Thoracic aorta (tissue), 2 donors: ENCODE measurements around the gene NARS2. TPM values are rescaled to one million over a fixed set of nuclear protein-coding genes. Genes with fewer than 3 reads are reported as not detected.
"Not testable (repeated sequence)": the region's sequence is repeated elsewhere in the genome, so short reads cannot be mapped to it uniquely, and the experiment has no call there.

ENCODE experiments used
- ATAC-seq: fragments of 150-250 bp; one replicate; pipeline ENCODE4 v1.8.0; 2017; ENCODE audit warnings: low read depth; ENCODE audit not compliant: insufficient number of reproducible peaks, low FRiP score
- DNase-seq: peaks from one replicate; pipeline ENCODE4 v3.0.0-alpha.2; 2020; ENCODE audit warnings: low spot score
- H3K27ac ChIP-seq, 2 donors: fragments of 200-600 bp; sonication (generic); 1 replicate in 1 of 2; 2 replicates in 1 of 2; pipeline ENCODE4 v1.5.1; 2016; ENCODE audit warnings: mild to moderate bottlenecking in 2 of 2, moderate library complexity in 2 of 2
- H3K27me3 ChIP-seq: fragments of 200-600 bp; sonication (generic); replicated peaks from 2 replicates; pipeline ENCODE4 v1.6.0; 2016; ENCODE audit warnings: mild to moderate bottlenecking; ENCODE audit not compliant: insufficient read depth
- H3K36me3 ChIP-seq: fragments of 200-600 bp; sonication (generic); one replicate; pipeline ENCODE4 v1.5.1; 2016
- H3K4me1 ChIP-seq, 2 donors: fragments of 200-600 bp; sonication (generic); 1 replicate in 1 of 2; 2 replicates in 1 of 2; pipeline versions ENCODE4 v1.5.1 to v1.6.0; 2016; ENCODE audit warnings: low read depth in 2 of 2, mild to moderate bottlenecking in 1 of 2; ENCODE audit not compliant: control insufficient read depth in 1 of 2
- H3K4me3 ChIP-seq: fragments of 200-600 bp; sonication (generic); 2 replicates; pipeline ENCODE4 v1.5.1; 2016; ENCODE audit warnings: mild to moderate bottlenecking
- H3K9me3 ChIP-seq: fragments of 200-600 bp; sonication (generic); 2 replicates; pipeline ENCODE4 v1.5.1; 2016
- total RNA-seq, 2 donors: library from RNA; depleted of rRNA; stranded (reverse); fragments of >200 nt; gene quantifications; one replicate each; pipeline versions ENCODE4 v1.1.0 to v1.2.3, GENCODE V29; 2016
- TF ChIP-seq, protein P1 (sequence below): fragments of 200-600 bp; sonication (generic); IDR thresholded peaks from one replicate; pipeline ENCODE4 v1.5.1; 2019; ENCODE audit warnings: antibody characterized with exemption

The NARS2 gene
- total RNA-seq, 2 donors from 2014 or later, result 5.6 to 9.2 TPM

DNA sequence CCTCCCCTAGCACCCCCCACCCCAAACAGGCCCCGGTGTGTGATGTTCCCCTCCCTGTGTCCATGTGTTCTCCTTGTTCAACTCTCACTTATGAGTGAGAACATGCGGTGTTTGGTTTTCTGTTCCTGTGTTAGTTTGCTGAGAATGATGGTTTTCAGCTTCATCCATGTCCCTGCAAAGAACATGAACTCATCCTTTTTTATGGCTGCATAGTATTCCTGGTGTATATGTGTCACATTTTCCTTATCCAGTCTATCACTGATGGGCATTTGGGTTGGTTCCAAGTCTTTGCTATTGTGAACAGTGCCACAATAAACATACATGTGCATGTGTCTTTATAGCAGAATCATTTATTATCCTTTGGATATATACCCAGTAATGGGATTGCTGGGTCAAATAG lies 22.9 kb upstream of the NARS2 start:
- not testable (repeated sequence) for DNase-seq, H3K27me3 ChIP-seq, ATAC-seq, H3K9me3 ChIP-seq, H3K4me1 ChIP-seq, H3K27ac ChIP-seq, H3K4me3 ChIP-seq, H3K36me3 ChIP-seq

DNA sequence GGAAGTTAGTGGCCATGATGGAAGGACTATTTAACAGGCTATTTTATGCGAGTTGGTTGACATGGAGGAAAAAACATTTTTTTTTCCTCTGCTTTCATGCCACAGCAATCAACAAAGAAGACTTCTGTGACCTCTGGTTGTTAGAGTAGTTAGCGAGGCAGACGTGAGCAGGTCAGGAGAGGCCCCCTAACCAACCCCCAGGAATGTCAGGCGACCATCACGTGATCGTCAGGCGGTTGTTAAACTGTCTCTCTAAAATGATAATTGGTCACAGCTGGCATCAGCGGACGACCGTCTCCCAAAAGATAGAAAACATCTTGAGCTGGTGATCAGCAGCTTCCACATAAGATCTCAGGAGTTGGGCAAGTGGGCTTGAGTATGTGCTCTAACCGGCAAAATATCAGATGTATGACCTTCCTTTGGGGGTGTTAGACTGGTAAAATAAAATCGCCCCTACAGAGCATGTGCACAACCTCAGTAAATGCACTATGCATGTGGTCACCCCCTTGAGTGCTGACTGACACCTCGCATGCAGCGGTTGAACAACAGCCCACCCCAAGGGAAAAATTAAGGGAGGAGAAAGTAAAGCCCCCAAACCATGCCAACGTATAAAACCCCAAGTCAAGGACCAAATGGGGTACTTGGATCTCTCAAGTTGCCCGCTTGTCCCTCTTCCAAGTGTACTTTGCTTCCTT lies 20.9 kb upstream of the NARS2 start:
- H3K27ac ChIP-seq, result no peak overlapping the region
- H3K4me1 ChIP-seq, result no peaks in the 10 kb centered on the region
- H3K9me3 ChIP-seq, result no peaks in the 10 kb centered on the region
- no peaks in the 10 kb centered on the region for H3K27me3 ChIP-seq
- no peak for DNase-seq
- H3K4me3 ChIP-seq, result no peak overlapping the region
- ATAC-seq, result no peak
- TF ChIP-seq, protein P1, sequence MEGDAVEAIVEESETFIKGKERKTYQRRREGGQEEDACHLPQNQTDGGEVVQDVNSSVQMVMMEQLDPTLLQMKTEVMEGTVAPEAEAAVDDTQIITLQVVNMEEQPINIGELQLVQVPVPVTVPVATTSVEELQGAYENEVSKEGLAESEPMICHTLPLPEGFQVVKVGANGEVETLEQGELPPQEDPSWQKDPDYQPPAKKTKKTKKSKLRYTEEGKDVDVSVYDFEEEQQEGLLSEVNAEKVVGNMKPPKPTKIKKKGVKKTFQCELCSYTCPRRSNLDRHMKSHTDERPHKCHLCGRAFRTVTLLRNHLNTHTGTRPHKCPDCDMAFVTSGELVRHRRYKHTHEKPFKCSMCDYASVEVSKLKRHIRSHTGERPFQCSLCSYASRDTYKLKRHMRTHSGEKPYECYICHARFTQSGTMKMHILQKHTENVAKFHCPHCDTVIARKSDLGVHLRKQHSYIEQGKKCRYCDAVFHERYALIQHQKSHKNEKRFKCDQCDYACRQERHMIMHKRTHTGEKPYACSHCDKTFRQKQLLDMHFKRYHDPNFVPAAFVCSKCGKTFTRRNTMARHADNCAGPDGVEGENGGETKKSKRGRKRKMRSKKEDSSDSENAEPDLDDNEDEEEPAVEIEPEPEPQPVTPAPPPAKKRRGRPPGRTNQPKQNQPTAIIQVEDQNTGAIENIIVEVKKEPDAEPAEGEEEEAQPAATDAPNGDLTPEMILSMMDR, result no peak
- H3K36me3 ChIP-seq, result no peaks in the 10 kb centered on the region

DNA sequence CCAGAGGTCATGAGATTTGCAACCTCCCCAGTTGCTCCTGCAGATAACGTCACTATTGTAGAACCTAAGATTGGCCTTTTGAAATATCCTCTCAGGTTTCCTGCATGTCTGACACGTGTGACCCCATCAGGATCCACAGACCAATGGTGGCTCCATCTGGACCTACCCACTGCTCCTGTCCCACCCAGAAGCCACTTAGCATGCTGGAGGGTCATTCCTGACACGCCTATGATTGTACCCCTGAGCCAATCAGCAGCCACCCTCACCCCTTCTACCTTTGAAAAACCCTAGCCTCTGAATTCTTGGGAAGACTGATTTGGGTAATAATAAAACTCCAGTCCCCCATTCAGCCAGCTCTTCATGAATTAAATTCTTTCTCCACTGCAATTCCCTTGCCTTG lies 20.1 kb upstream of the NARS2 start:
- no peaks in the 10 kb centered on the region for H3K9me3 ChIP-seq
- ATAC-seq, result no peak
- TF ChIP-seq, protein P1, result no peak
- H3K27me3 ChIP-seq, result no peaks in the 10 kb centered on the region
- H3K36me3 ChIP-seq, result no peaks in the 10 kb centered on the region
- no peak overlapping the region for H3K27ac ChIP-seq
- no peak for DNase-seq
- H3K4me1 ChIP-seq, result no peaks in the 10 kb centered on the region
- no peak overlapping the region for H3K4me3 ChIP-seq

DNA sequence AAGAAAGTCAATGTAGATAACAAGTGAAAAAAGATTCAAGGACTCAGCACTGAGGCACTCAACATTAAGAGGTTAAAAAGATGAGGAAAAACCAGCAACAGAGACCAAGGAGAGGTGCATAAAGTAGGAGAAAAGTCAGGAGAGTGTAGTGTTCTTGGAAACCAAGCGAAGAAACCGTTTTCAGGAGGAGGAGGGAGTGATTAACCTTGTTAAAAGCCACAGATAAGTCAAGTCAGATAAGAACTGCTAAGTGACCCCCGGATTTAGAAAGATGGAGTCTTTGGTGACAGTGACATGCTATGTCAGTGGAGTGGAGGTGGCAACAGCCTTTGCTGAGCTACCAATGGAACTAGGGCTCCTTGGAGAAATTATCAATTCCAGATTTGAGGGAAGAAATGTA lies 13.9 kb upstream of the NARS2 start:
- Histone ChIP-seq H3K4me1 (no peaks in the 10 kb centered on the region), H3K4me3 (no peak overlapping the region), H3K27ac (no peak overlapping the region), H3K36me3 (no peaks in the 10 kb centered on the region), H3K27me3 (no peaks in the 10 kb centered on the region), H3K9me3 (peaks cover 12% of the 10 kb centered on the region)
- ATAC-seq, result no peak
- DNase-seq, result no peak
- TF ChIP-seq, protein P1, result no peak

DNA sequence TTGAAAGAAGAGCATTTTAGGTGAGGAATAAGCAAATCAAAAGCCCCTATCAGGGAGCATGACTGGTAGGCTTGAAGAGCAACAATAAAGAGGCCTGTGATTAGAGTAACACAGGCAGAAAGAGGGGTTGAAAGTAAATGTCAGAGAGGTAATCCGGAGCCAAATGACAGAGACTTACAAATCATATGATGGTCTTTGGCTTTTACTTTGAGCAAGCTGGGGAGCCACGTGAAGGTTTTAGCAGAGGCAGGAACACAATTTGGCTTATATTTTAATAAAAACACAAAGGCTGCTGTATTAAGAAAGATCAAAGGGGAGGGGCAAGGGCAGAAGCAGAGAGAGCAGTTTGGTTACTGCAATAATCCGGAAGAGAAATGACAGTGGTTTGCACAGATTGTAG lies 12.8 kb upstream of the NARS2 start:
- Histone ChIP-seq H3K4me3 (no peak overlapping the region), H3K9me3 (peaks cover 17% of the 10 kb centered on the region), H3K36me3 (no peaks in the 10 kb centered on the region), H3K4me1 (no peaks in the 10 kb centered on the region), H3K27me3 (no peaks in the 10 kb centered on the region), H3K27ac (no peak overlapping the region)
- no peak for DNase-seq
- TF ChIP-seq, protein P1, result no peak
- ATAC-seq, result no peak
